Naive B cell (primary cell): ENCODE results near the gene CHRDL2. TPM values are rescaled to one million over a fixed set of nuclear protein-coding genes. Genes with fewer than 3 reads are reported as not detected.

ENCODE experiments used
- ATAC-seq, 2 donors: fragments of 150-1000 bp; cut with Tn5 transposase; 2 replicates each; pipeline ENCODE4 v1.10.0; 2021; ENCODE audit warnings: low read depth in 2 of 2, mild to moderate bottlenecking in 2 of 2, moderate library complexity in 2 of 2
- DNase-seq: peaks from one replicate; pipeline ENCODE4 v3.0.0; 2022
- H3K27ac Mint-ChIP-seq, 6 donors: one replicate each; pipeline ENCODE4 v1.8.0; 2020 to 2022; ENCODE audit warnings: mild to moderate bottlenecking in 6 of 6, mixed read lengths in 6 of 6, moderate library complexity in 5 of 6, inconsistent platforms in 2 of 6
- H3K27me3 Mint-ChIP-seq, 3 donors: one replicate each; pipeline ENCODE4 v1.8.0; 2021 to 2022; ENCODE audit warnings: mixed read lengths in 3 of 3, mild to moderate bottlenecking in 1 of 3
- H3K36me3 Mint-ChIP-seq, 2 donors: one replicate each; pipeline ENCODE4 v1.8.0; 2020 to 2022; ENCODE audit warnings: mixed read lengths in 2 of 2, inconsistent platforms in 1 of 2, mild to moderate bottlenecking in 1 of 2
- H3K4me1 Mint-ChIP-seq, 3 donors: one replicate each; pipeline ENCODE4 v1.8.0; 2020 to 2022; ENCODE audit warnings: mixed read lengths in 3 of 3, inconsistent platforms in 1 of 3, mild to moderate bottlenecking in 1 of 3, moderate library complexity in 1 of 3
- H3K4me3 Mint-ChIP-seq, 8 donors: one replicate each; pipeline ENCODE4 v1.8.0; 2020 to 2022; ENCODE audit warnings: mild to moderate bottlenecking in 8 of 8, mixed read lengths in 8 of 8, moderate library complexity in 8 of 8, inconsistent platforms in 2 of 8
- H3K9me3 Mint-ChIP-seq, 7 donors: one replicate each; pipeline ENCODE4 v1.8.0; 2020 to 2022; ENCODE audit warnings: mixed read lengths in 7 of 7, mild to moderate bottlenecking in 5 of 7, inconsistent platforms in 2 of 7, moderate library complexity in 1 of 7
- polyA plus RNA-seq, 6 donors: library from polyadenylated mRNA; unstranded; fragments of 300-500 nt; fragmentation: Illumina TruSeq; gene quantifications; one replicate each; pipeline ENCODE4 v1.2.3, GENCODE V29; 2021; ENCODE audit warnings: low read depth in 6 of 6

Gene CHRDL2
- polyA plus RNA-seq, 6 donors from 2014 or later = not detected

DNA sequence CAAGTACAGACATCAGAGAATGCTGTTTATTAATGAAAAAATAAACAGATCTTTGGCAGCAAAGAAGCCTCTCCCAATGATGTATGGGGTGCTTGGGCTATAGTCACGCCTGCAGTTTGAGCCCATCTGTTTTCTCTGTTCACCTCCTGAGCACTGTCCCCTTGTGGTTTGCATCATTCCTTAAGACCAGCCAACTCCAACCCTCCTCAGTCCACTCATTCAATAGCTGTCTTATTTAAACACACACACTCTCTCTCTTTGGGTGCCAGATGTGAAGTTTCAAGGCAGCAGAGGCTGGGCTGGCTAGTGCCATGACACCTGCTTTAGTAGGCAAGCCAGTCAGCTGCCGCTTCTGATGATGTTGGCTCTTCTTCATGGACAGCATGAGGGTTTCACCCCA is 80.7 kb downstream of the CHRDL2 start:
- no peaks in the 10 kb centered on the region for H3K9me3 Mint-ChIP-seq
- ATAC-seq (no peak), DNase-seq (no peak)
- no peaks in the 10 kb centered on the region for H3K27me3 Mint-ChIP-seq
- peaks cover 8 to 27% of the 10 kb centered on the region in 2 donors for H3K36me3 Mint-ChIP-seq
- H3K4me3 Mint-ChIP-seq = no peak overlapping the region
- no peak overlapping the region for H3K27ac Mint-ChIP-seq
- H3K4me1 Mint-ChIP-seq = no peaks in the 10 kb centered on the region

DNA sequence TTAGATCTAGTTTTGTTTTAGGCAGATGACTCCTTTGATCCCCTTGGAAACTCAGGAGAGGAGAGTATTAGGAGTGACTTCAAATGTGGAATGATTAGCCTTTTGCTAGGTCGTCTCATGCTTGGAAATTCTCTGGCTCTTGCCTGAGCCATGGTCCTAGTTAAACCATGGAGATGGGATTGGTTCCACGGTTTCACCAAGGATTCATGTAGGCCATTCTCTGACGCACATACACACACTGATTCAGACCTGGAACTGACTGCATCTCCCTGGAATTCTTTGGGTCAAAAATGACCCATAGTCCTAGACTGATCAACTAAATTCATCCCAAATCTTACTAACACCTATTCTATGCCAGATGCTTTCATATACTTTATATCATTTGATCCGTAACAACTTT is 82.3 kb downstream of the CHRDL2 start:
- peaks cover 8 to 24% of the 10 kb centered on the region in 2 donors for H3K36me3 Mint-ChIP-seq
- DNase-seq = no peak
- no peak for ATAC-seq
- H3K9me3 Mint-ChIP-seq = no peaks in the 10 kb centered on the region
- H3K27ac Mint-ChIP-seq = no peak overlapping the region
- H3K27me3 Mint-ChIP-seq = no peaks in the 10 kb centered on the region
- H3K4me1 Mint-ChIP-seq = no peaks in the 10 kb centered on the region
- no peak overlapping the region for H3K4me3 Mint-ChIP-seq

DNA sequence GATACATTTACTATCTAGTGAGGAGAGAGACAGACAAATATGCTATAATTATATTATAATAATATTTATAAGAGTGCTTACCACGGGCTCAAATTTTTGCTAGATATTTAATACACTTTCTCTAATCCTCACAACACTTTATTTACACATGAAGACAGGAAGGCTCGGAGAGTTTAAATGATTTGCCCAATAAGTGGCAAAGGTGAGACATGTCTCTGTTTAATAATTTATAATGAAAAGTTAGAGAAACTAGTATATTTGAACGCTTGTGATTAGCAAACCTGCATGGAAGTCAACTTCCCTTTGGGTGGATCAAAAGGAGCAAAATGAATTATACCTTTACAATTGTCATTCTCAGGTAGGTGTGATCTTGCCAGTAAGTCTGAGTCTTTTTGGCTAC is 83.4 kb downstream of the CHRDL2 start:
- Mint-ChIP-seq H3K36me3 (peaks cover 8 to 17% of the 10 kb centered on the region in 2 donors), H3K27ac (no peak overlapping the region), H3K27me3 (no peaks in the 10 kb centered on the region), H3K4me1 (no peaks in the 10 kb centered on the region), H3K4me3 (no peak overlapping the region), H3K9me3 (no peaks in the 10 kb centered on the region)
- DNase-seq (no peak), ATAC-seq (no peak)

DNA sequence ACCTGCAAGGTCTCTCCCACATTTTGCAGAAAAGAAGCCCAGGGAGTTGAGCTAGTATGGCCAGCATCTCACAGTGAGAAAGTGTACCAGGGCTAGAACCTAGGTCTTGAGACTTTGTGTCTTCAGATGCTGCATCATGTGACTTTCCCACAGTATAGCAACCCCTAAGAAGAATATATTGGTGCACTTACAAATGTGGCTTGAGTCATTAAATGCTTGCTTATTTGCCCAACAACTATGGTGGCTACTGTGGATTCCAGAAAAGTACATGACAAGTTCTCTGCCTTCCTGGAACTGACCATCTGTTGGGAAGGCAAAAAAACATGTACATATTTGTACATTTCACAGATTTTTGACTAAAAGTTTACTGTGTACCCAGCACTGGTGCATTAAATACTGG is 83.8 kb downstream of the CHRDL2 start:
- Mint-ChIP-seq H3K4me1 (no peaks in the 10 kb centered on the region), H3K9me3 (no peaks in the 10 kb centered on the region), H3K36me3 (peaks cover 8 to 17% of the 10 kb centered on the region in 2 donors), H3K4me3 (no peak overlapping the region), H3K27ac (no peak overlapping the region), H3K27me3 (no peaks in the 10 kb centered on the region)
- DNase-seq = no peak
- no peak for ATAC-seq

DNA sequence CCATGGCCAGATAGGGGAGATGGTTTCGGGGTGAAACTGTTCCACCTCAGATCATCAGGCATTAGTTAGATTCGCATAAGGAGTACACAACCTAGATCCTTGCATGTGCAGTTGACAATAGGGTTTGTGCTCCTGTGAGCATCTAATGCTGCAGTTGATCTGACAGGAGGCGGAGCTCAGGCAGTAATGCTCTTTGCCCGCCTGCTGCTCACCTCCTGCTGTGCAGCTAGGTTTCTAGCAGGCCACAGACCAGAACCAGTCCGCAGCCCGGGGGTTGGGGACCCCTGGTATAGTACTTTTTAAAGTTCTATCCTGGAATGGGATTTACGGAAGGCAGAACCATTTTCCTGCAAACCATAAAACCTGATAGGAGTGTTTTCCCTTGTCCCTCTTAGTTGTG is 84.3 kb downstream of the CHRDL2 start:
- DNase-seq (no peak), ATAC-seq (no peak)
- Mint-ChIP-seq H3K27me3 (no peaks in the 10 kb centered on the region), H3K4me3 (no peak overlapping the region), H3K9me3 (no peaks in the 10 kb centered on the region), H3K27ac (no peak overlapping the region), H3K4me1 (no peaks in the 10 kb centered on the region), H3K36me3 (peaks cover 9 to 17% of the 10 kb centered on the region in 2 donors)

Other genes with a start within 250 kb of the CHRDL2 start
- 10 to 100 TPM; 16.5 to 30.4 (median 19.3) TPM for gene LIPT2, start 237.7 kb downstream of the CHRDL2 start, polyA plus RNA-seq
- 10 to 100 TPM in 5 of 6 donors, 1 to 10 TPM in 1; 9.4 to 16.7 (median 14.5) TPM for gene POLD3, start 138.8 kb downstream of the CHRDL2 start, polyA plus RNA-seq
- gene RNF169, start 17.4 kb upstream of the CHRDL2 start, polyA plus RNA-seq = 1 to 10 TPM in 5 of 6 donors, under 1 TPM in 1; 1.00 to 3.1 (median 1.6) TPM
- 10 to 100 TPM in 3 of 6 donors, 1 to 10 TPM in 2, under 1 TPM in 1; 0.32 to 15.6 (median 10.0) TPM for gene XRRA1, start 217.7 kb upstream of the CHRDL2 start, polyA plus RNA-seq
- 100 to 1,000 TPM; 198 to 302 (median 265) TPM for gene SPCS2, start 217.8 kb upstream of the CHRDL2 start, polyA plus RNA-seq